HFF-Myc (cell line): ENCODE results near the gene ATF6.

Source experiments
- DNase-seq: peaks from one replicate; pipeline ENCODE4 v3.0.0-alpha.2; 2011; ENCODE audit warnings: low read depth; ENCODE audit errors: extremely low read depth
- H3K4me3 ChIP-seq: replicated peaks from 2 replicates; pipeline ENCODE4 v1.5.1; 2011; ENCODE audit warnings: low read depth, mild to moderate bottlenecking, control low read depth, low read length
- CTCF ChIP-seq: IDR thresholded peaks from 2 replicates; pipeline ENCODE4 v1.5.1; 2012; ENCODE audit warnings: mild to moderate bottlenecking, low read depth, low read length, control low read depth; ENCODE audit errors: missing control alignments

The ATF6 gene

GRCh38 chr1:161781995-161782394, 15.9 kb downstream of the ATF6 start:
- no peak for DNase-seq
- TF ChIP-seq CTCF = no peak
- no peak overlapping the region for H3K4me3 ChIP-seq

- no peak overlapping the region for H3K4me3 ChIP-seq
- no peak for DNase-seq
- no peak for TF ChIP-seq CTCF
Observed at GRCh38 chr1:161782886-161783285, 16.8 kb downstream of the ATF6 start.

DNA sequence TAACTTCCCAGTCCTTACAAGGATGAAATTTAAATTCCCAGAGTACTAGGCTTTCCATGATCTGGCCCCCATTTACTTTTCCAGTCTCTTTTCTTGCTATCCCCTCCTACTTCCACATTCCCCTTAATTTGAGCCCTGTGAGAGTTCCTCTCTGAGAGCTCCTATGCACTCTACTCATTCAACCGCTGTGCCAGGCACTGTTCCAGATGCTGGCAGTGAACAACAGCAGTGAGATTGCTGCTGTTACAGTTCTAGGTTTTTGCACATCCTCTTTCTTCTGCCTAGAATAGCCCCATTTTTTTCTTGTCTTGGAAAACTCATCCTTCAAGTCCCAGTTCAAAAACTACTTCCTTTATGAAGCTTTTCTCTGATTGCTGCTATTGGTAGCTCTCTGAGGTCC, 18.8 kb downstream of the ATF6 start:
- TF ChIP-seq CTCF = no peak
- no peak for DNase-seq
- H3K4me3 ChIP-seq = no peak overlapping the region

- no peak overlapping the region for H3K4me3 ChIP-seq
- DNase-seq = no peak
- TF ChIP-seq CTCF = no peak
Observed at GRCh38 chr1:161787355-161787754, 21.2 kb downstream of the ATF6 start.

- DNase-seq = no peak
- TF ChIP-seq CTCF = no peak
- no peak overlapping the region for H3K4me3 ChIP-seq
Observed at GRCh38 chr1:161790587-161791317, 24.6 kb downstream of the ATF6 start.

- no peak overlapping the region for H3K4me3 ChIP-seq
- TF ChIP-seq CTCF = no peak
- DNase-seq = no peak
Observed at GRCh38 chr1:161791904-161792655, 26.0 kb downstream of the ATF6 start.
